ENCODE measurements around the gene ARMC6.

DNA sequence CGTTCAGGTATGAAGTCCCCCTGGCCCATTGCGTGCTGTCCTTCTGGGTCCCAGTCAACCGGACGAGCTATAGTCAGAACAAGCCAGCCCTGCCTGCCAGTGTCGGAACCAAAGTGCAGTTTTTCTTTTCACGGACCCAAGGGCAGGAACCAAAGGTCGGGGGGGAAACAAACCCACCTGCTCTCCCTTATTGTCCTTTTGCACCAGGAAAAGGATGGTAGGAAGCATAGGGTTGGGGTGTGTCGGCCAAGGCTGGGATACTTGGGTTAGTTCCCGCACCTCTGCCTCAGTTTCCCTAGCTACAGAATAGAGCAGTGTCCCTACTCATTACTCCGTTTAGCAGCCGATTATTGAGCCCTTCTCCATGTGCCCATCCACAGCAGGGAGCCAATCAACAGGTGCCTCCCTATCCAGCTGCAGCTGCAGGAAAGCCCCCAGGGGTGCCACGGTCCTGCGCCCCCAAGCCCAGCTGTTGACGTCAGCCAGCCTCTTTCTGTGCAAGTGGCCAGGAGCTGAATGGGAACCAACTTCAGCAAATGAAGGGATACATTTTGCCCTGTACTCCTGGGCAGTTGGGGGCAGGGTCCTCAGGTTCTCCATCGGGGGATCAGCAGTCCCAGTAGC lies 21.0 kb downstream of the ARMC6 start:
- TF ChIP-seq, protein P1, sequence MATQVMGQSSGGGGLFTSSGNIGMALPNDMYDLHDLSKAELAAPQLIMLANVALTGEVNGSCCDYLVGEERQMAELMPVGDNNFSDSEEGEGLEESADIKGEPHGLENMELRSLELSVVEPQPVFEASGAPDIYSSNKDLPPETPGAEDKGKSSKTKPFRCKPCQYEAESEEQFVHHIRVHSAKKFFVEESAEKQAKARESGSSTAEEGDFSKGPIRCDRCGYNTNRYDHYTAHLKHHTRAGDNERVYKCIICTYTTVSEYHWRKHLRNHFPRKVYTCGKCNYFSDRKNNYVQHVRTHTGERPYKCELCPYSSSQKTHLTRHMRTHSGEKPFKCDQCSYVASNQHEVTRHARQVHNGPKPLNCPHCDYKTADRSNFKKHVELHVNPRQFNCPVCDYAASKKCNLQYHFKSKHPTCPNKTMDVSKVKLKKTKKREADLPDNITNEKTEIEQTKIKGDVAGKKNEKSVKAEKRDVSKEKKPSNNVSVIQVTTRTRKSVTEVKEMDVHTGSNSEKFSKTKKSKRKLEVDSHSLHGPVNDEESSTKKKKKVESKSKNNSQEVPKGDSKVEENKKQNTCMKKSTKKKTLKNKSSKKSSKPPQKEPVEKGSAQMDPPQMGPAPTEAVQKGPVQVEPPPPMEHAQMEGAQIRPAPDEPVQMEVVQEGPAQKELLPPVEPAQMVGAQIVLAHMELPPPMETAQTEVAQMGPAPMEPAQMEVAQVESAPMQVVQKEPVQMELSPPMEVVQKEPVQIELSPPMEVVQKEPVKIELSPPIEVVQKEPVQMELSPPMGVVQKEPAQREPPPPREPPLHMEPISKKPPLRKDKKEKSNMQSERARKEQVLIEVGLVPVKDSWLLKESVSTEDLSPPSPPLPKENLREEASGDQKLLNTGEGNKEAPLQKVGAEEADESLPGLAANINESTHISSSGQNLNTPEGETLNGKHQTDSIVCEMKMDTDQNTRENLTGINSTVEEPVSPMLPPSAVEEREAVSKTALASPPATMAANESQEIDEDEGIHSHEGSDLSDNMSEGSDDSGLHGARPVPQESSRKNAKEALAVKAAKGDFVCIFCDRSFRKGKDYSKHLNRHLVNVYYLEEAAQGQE (IDR thresholded peaks at IDR 0.05; ENCODE audit: insufficient read depth in 1 of 2, low read depth in 2 of 2, low read length in 1 of 2) = no peak
- TF ChIP-seq, protein P2, sequence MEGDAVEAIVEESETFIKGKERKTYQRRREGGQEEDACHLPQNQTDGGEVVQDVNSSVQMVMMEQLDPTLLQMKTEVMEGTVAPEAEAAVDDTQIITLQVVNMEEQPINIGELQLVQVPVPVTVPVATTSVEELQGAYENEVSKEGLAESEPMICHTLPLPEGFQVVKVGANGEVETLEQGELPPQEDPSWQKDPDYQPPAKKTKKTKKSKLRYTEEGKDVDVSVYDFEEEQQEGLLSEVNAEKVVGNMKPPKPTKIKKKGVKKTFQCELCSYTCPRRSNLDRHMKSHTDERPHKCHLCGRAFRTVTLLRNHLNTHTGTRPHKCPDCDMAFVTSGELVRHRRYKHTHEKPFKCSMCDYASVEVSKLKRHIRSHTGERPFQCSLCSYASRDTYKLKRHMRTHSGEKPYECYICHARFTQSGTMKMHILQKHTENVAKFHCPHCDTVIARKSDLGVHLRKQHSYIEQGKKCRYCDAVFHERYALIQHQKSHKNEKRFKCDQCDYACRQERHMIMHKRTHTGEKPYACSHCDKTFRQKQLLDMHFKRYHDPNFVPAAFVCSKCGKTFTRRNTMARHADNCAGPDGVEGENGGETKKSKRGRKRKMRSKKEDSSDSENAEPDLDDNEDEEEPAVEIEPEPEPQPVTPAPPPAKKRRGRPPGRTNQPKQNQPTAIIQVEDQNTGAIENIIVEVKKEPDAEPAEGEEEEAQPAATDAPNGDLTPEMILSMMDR (IDR thresholded peaks at IDR 0.05) = no peak
- no peak for TF ChIP-seq POLR2AphosphoS5 (IDR thresholded peaks at IDR 0.05; ENCODE audit: low read depth, low read length)
